ENCODE results near the gene FAM81B. TPM values are rescaled to one million over a fixed set of nuclear protein-coding genes. Genes with fewer than 3 reads are reported as not detected.
"Not testable (repeated sequence)": the region's sequence is repeated elsewhere in the genome, so short reads cannot be mapped to it uniquely, and the experiment has no call there.

Gene FAM81B
- total RNA-seq, result not detected

DNA sequence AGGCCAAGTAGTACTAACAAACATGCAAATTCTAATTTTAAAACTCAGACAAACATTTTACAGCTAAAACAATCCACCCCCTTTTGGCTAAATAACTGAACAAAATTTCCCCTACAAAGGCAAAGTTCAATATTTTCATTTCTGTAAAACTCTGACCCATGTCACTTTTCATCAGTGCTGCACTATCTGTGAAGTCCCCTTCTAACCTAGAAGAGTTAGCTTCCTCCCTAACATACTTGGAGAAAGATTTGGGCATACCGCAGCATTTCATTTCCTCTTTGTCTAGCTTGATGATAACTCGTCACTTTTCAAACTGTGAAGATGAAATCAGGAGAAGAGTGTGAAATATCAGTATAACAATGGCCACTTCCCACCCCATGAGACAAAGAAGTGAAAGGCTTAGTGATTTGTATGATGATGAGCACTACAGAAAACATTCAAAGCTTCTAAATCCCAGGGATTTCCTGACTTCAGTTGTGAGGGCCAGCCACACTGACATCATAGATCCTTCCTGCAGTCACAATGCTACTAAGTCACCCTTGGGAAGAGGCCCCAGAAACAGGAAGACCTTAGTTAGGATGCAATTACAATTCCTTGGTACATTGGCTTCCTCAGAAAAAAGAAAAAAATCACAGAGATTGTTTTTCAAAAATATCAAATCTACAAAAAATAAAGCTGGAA lies at the start of gene FAM81B:
FAM81B (plus strand) TSS at position 555 of the 681 bp plus-strand sequence; CDS start at position 579, 24 bp downstream.
- WGBS, 2 donors (ENCODE audit: low coverage in 1 of 2), result 77 to 85% methylated on average over 2 of the region's 2 CpGs
- ATAC-seq, result no peak
- no peaks in the 10 kb centered on the region for H3K27me3 ChIP-seq
- TF ChIP-seq EP300 (IDR thresholded peaks at IDR 0.05) (no peak), CTCF (IDR thresholded peaks at IDR 0.05) (no peak)
- no peaks in the 10 kb centered on the region for H3K4me1 ChIP-seq
- no peak within 1 kb of the TSS for H3K27ac ChIP-seq
- H3K9me3 ChIP-seq, result no peaks in the 10 kb centered on the region
- H3K4me3 ChIP-seq, result no peak within 1 kb of the TSS
- no peaks in the 10 kb centered on the region for H3K36me3 ChIP-seq

- not testable (repeated sequence) for H3K27me3 ChIP-seq, H3K4me1 ChIP-seq, H3K36me3 ChIP-seq, H3K9me3 ChIP-seq, ATAC-seq, H3K27ac ChIP-seq, H3K4me3 ChIP-seq
- WGBS, 2 donors (ENCODE audit: low coverage in 1 of 2), result 94 to 100% methylated on average over 1 to 2 of the region's 2 CpGs
Measured at GRCh38 chr5:95341444-95341843, 49.7 kb upstream of the FAM81B start.

GRCh38 chr5:95347506-95348120 lies 43.6 kb upstream of the FAM81B start:
- H3K4me1 ChIP-seq, result no peaks in the 10 kb centered on the region
- ATAC-seq, result no peak
- no peaks in the 10 kb centered on the region for H3K36me3 ChIP-seq
- H3K27ac ChIP-seq, result no peak overlapping the region
- 48 to 50% methylated on average over 3 of the region's 4 CpGs for WGBS, 2 donors (ENCODE audit: low coverage in 1 of 2)
- H3K27me3 ChIP-seq, result no peaks in the 10 kb centered on the region
- no peak overlapping the region for H3K4me3 ChIP-seq
- no peaks in the 10 kb centered on the region for H3K9me3 ChIP-seq
- TF ChIP-seq POLR2AphosphoS5 (IDR thresholded peaks at IDR 0.05) (no peak), CTCF (IDR thresholded peaks at IDR 0.05) (no peak), POLR2A (IDR thresholded peaks at IDR 0.05) (no peak), EP300 (IDR thresholded peaks at IDR 0.05) (no peak)

DNA sequence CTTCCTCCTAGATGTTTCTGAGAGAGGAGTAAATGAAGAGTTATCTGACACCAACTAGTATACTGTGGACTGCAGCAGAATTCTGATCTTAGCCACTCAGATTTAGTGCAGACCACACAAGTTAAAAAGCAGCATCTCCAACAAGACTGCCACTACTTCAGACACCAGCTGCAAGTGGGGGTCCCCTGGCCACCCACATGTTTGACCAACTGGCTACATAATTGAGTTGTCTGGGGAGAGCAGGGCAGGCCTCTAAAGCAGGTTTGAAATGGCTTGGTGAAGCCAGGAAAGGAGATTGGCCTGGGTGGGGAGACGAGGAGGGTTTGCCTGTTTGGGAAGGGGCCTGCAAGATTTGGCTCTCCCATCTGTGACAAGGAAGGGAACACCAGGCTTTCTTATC lies 40.5 kb upstream of the FAM81B start:
- WGBS, 2 donors (ENCODE audit: low coverage in 1 of 2), result 40 to 75% methylated on average over 1 of the region's 1 CpG
- Histone ChIP-seq H3K36me3 (no peaks in the 10 kb centered on the region), H3K4me3 (no peak overlapping the region), H3K27ac (no peak overlapping the region), H3K4me1 (no peaks in the 10 kb centered on the region), H3K27me3 (no peaks in the 10 kb centered on the region), H3K9me3 (no peaks in the 10 kb centered on the region)
- no peak for TF ChIP-seq POLR2A (IDR thresholded peaks at IDR 0.05)
- no peak for TF ChIP-seq CTCF (IDR thresholded peaks at IDR 0.05)
- TF ChIP-seq POLR2AphosphoS5 (IDR thresholded peaks at IDR 0.05), result no peak
- TF ChIP-seq EP300 (IDR thresholded peaks at IDR 0.05), result no peak
- ATAC-seq, result no peak

DNA sequence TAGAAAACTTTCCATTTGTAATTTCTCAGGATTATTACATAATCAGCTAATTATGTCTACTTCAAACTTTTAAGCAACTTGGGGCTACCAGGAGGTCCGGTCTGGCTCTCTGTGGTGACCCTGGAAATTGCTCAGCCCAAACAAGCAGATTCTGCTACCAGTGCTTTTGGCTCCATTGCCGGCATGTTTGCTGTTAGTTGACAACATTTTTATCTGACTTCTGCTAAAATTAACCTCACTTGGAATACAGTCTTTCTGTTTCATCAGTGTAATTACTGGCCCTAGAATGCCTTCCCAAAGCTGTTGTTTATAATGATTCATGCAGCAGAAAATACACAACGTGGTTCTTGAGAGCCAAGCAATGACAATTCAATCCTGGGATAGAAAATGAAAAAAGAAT lies 38.5 kb upstream of the FAM81B start:
- Histone ChIP-seq H3K9me3 (no peaks in the 10 kb centered on the region), H3K27ac (no peak overlapping the region), H3K4me1 (no peaks in the 10 kb centered on the region), H3K4me3 (no peak overlapping the region), H3K36me3 (no peaks in the 10 kb centered on the region), H3K27me3 (no peaks in the 10 kb centered on the region)
- WGBS, 2 donors (ENCODE audit: low coverage in 1 of 2), result 39 to 41% methylated on average over 3 of the region's 3 CpGs
- ATAC-seq, result no peak
- TF ChIP-seq CTCF (IDR thresholded peaks at IDR 0.05) (no peak), POLR2A (IDR thresholded peaks at IDR 0.05) (no peak), POLR2AphosphoS5 (IDR thresholded peaks at IDR 0.05) (no peak), EP300 (IDR thresholded peaks at IDR 0.05) (no peak)
